ENCODE measurements around the gene MEX3C. TPM values are rescaled to one million over a fixed set of nuclear protein-coding genes. Genes with fewer than 3 reads are reported as not detected.

MEX3C gene
- total RNA-seq, 1 donor from 2014 or later, result 57.4 TPM

DNA sequence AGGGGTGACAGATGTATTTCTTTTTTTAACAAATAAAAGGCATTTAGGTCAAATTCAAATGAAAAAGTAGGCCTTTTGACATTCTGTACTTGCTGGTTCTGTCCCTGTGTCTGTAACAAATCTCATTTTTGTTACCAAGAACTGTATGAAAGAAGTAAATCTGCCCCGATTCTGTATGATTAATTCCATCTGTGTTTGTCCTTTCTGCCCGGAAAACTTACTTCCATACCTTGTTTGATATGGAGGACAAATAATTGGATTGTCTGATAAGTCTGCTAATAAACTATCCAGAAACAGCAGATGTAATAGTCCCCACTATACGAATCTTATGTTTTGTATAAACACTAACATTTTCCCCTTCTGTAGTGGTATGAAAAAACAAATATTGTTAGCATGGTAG is 69.8 kb downstream of the MEX3C start:
- Mint-ChIP-seq H3K27ac (no peak overlapping the region), H3K9me3 (no peaks in the 10 kb centered on the region), H3K27me3 (no peaks in the 10 kb centered on the region), H3K4me1 (no peaks in the 10 kb centered on the region), H3K36me3 (ENCODE audit: low read depth) (no peaks in the 10 kb centered on the region), H3K4me3 (no peak overlapping the region)
- TF ChIP-seq, protein P1, sequence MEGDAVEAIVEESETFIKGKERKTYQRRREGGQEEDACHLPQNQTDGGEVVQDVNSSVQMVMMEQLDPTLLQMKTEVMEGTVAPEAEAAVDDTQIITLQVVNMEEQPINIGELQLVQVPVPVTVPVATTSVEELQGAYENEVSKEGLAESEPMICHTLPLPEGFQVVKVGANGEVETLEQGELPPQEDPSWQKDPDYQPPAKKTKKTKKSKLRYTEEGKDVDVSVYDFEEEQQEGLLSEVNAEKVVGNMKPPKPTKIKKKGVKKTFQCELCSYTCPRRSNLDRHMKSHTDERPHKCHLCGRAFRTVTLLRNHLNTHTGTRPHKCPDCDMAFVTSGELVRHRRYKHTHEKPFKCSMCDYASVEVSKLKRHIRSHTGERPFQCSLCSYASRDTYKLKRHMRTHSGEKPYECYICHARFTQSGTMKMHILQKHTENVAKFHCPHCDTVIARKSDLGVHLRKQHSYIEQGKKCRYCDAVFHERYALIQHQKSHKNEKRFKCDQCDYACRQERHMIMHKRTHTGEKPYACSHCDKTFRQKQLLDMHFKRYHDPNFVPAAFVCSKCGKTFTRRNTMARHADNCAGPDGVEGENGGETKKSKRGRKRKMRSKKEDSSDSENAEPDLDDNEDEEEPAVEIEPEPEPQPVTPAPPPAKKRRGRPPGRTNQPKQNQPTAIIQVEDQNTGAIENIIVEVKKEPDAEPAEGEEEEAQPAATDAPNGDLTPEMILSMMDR (IDR thresholded peaks at IDR 0.05), result no peak
- no peak for DNase-seq
- CTCF ChIA-PET, result no interaction called here
- intact Hi-C loops (cut with micrococcal nuclease), result no loop called here
- no peak for ATAC-seq (ENCODE audit: low read depth)
- POLR2A ChIA-PET, result no interaction called here

DNA sequence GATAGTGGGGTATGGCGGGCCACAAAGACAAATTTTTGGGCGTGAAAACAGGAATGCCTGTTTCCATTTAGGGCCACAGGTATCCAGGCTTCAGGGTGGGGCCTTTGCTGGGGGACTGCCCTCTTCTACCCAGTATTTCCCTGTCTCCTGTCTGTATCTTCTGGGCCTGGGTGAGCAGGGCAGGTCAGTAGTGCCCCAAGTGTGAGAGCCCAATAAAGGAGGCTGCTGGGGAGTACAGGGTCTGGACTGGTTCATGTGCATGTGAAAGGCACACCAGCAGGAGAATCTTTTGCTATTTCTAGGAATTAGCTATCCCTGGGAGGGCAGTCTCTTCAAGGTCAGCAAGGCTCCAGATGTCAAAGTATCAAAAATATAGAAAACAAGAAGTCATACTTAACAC is 71.5 kb downstream of the MEX3C start:
- POLR2A ChIA-PET, result no interaction called here
- Mint-ChIP-seq H3K4me3 (no peak overlapping the region), H3K9me3 (no peaks in the 10 kb centered on the region), H3K27ac (no peak overlapping the region), H3K36me3 (ENCODE audit: low read depth) (no peaks in the 10 kb centered on the region), H3K27me3 (no peaks in the 10 kb centered on the region), H3K4me1 (no peaks in the 10 kb centered on the region)
- TF ChIP-seq, protein P1 (IDR thresholded peaks at IDR 0.05), result no peak
- intact Hi-C loops (cut with micrococcal nuclease), result no loop called here
- DNase-seq (no peak), ATAC-seq (ENCODE audit: low read depth) (no peak)
- CTCF ChIA-PET, result no interaction called here

Other genes starting within 250 kb of the MEX3C start
- 9.7 and 14.0 TPM in 2 replicates for gene ELAC1, start 229.6 kb downstream of the MEX3C start, total RNA-seq
- 83.8 and 94.9 TPM in 2 replicates for gene SMAD4, start 167.5 kb downstream of the MEX3C start, total RNA-seq